ACHN (cell line): Measurements from ENCODE around the gene SLC43A2.
"Not testable (repeated sequence)": the region's sequence is repeated elsewhere in the genome, so short reads cannot be mapped to it uniquely, and the experiment has no call there.

Experiments
- DNase-seq: peaks from one replicate; pipeline ENCODE4 v3.0.0-alpha.2; 2015
- in situ Hi-C: cut with HindIII; loops from 2 replicates; pipeline ENCODE4 v1.10.0; 2017; ENCODE audit warnings: low sequenced_read_pairs, low pct_ligation_motif_present, low pct_unique_long_range_greater_than_20kb

The SLC43A2 gene

DNA sequence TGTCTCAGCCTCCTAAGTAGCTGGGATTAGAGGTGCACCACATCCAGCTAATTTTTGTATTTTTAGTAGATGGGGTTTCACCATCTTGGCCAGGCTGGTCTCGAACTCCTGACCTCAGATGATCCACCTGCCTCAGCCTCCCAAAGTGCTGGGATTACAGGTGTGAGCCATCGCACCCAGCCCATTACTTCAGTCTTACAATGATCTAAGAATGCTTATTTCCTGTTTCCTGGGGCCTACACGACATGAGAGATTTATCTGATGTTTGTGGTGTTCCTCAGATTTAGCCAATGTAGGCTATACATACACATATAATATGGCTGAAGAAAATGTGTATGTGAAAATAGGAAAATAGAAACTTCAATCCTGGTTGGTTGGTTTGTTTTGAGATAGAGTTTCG, 101.8 kb downstream of the SLC43A2 start:
- DNase-seq, in situ Hi-C loops: not testable (repeated sequence)

DNA sequence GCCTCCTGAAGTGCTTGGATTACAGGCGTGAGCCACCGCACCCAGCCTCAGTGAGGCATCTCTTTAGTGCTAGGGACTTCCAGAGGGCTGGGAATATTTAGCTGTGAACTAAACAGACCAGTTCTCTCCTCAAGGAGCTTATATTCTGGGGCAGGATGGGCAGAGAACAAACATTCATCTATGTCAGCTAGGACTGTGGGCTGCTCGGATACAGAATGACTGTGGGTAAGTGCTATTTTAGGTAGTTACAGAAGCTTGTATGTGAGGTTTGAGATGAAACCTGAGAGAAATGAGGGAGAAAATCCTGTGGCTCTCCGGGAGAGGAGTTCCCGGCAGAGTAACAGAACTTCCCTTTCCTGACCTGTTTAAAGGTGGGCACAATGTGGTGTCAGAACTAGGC, 106.0 kb downstream of the SLC43A2 start:
- in situ Hi-C loops = no loop called here
- no peak for DNase-seq

DNA sequence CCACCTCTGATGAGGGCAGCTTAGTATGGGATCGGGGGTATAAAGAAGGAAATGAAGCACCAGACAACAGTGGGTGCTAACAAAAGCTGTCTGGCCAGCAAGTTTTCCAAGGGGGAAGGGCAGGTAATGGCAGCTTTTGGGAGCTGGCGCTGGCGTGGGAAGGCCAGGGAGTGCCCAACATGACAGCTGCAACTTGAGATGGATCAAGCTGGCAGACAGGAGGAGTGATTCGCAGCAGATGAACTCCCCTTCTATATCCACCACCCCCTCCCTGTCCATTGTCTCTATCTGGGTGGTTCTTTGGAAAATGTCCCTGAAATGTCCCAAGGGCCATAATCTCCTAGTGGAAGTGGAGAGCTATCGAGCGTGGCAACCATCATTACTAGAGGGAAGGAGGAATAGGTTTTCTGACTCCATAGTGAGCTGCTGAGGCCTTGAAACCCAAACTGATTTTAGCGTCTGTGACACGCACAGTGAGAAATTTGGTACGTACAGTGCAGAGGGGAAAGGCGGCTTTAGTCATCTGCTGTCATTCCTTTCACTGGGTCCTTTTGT, 107.5 kb downstream of the SLC43A2 start:
- in situ Hi-C loops = no loop called here
- DNase-seq = no peak

DNA sequence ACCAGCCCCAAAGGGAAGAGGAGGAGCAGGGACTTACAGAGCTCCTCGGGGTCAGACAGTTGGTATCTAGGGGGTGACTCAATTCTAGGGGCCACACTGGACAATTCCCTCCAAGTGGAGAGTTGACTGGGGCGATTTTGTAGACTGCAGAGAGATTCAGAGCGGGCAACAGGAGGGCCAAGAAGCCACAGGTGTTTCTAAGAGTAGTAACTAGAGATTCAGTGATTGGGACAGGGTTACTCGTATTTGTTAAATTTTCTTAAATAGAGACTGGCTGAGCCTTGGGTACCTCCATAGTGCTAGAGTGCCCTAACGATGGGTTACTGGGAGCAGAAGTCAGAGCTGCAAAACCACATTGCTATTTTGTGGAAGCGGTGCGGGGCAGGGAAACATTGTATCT, 109.0 kb downstream of the SLC43A2 start:
- DNase-seq = no peak
- in situ Hi-C loops = no loop called here
